A673 (cell line): ENCODE data around the gene SOX10. TPM values are rescaled to one million over a fixed set of nuclear protein-coding genes. Genes with fewer than 3 reads are reported as not detected.

ENCODE experiments used
- BruUV-seq: library from RNA; stranded (reverse); fragments of 400-500 nt; replicated peaks from 2 replicates; lab custom pipeline; 2021; lab: Mats Ljungman, UMichigan
- CTCF ChIA-PET: fragments of 300-600 bp; sonication (Branson Sonifier 250); formaldehyde crosslinking; loops from one replicate; lab custom pipeline; 2022; ENCODE audit warnings: antibody characterized with exemption; lab: Charles Lee
- POLR2A ChIA-PET: fragments of 300-600 bp; sonication (Branson Sonifier 250); formaldehyde crosslinking; loops from one replicate; lab custom pipeline; 2022; ENCODE audit warnings: antibody characterized with exemption; ENCODE audit not compliant: low non-redundant PET; lab: Charles Lee
- DNase-seq: peaks from one replicate; pipeline ENCODE4 v3.0.0-alpha.2; 2015; ENCODE audit warnings: low spot score
- H3K27ac ChIP-seq: fragments of 200-600 bp; sonication (generic); 2 replicates; pipeline ENCODE4 v1.5.1; 2016; ENCODE audit warnings: mixed run types, low read depth, mild to moderate bottlenecking, mixed read lengths, antibody characterized with exemption, low read length; ENCODE audit not compliant: poor library complexity, severe bottlenecking
- H3K27me3 ChIP-seq: fragments of 200-600 bp; sonication (generic); replicated peaks from 2 replicates; pipeline ENCODE4 v1.6.1; 2017; ENCODE audit warnings: mixed run types, low read depth, mild to moderate bottlenecking, mixed read lengths, antibody characterized with exemption, low read length; ENCODE audit not compliant: insufficient read depth, poor library complexity
- H3K36me3 ChIP-seq: fragments of 200-600 bp; sonication (generic); 2 replicates; pipeline ENCODE4 v1.6.1; 2016; ENCODE audit warnings: mixed run types, mild to moderate bottlenecking, mixed read lengths, antibody characterized with exemption, low read length; ENCODE audit not compliant: insufficient read depth, poor library complexity, severe bottlenecking
- H3K4me1 ChIP-seq: fragments of 200-600 bp; sonication (generic); 2 replicates; pipeline ENCODE4 v1.6.1; 2017; ENCODE audit warnings: mixed run types, mild to moderate bottlenecking, mixed read lengths, antibody characterized with exemption, low read length; ENCODE audit not compliant: insufficient read depth, poor library complexity, severe bottlenecking
- H3K4me3 ChIP-seq: fragments of 200-600 bp; sonication (generic); 2 replicates; pipeline ENCODE4 v1.5.1; 2016; ENCODE audit warnings: low read depth, mixed run types, mild to moderate bottlenecking, mixed read lengths, low read length; ENCODE audit not compliant: poor library complexity, severe bottlenecking
- H3K9me3 ChIP-seq: fragments of 200-600 bp; sonication (generic); 2 replicates; pipeline ENCODE4 v1.6.1; 2016; ENCODE audit warnings: mixed run types, low read depth, mild to moderate bottlenecking, mixed read lengths, antibody characterized with exemption, low read length; ENCODE audit not compliant: poor library complexity, severe bottlenecking
- CTCF ChIP-seq: fragments of 300-800, 200-600 bp; sonication (generic); conservative IDR thresholded peaks from 2 replicates; pipeline ENCODE4 v1.5.1; 2017; ENCODE audit warnings: low read depth, mild to moderate bottlenecking, antibody characterized with exemption, low read length, moderate library complexity, mixed read lengths
- EZH2 ChIP-seq: fragments of 200-600 bp; sonication (generic); IDR thresholded peaks from 2 replicates; pipeline ENCODE4 v1.6.1; 2017; ENCODE audit warnings: borderline replicate concordance, low read depth, mild to moderate bottlenecking, mixed read lengths, antibody characterized with exemption, low read length; ENCODE audit not compliant: poor library complexity, severe bottlenecking
- intact Hi-C: fragments of 100-400 bp; cut with micrococcal nuclease; formaldehyde crosslinking; loops from one replicate; pipeline ENCODE4 v1.10.0; 2022; ENCODE audit not compliant: unreplicated experiment
- total RNA-seq: library from RNA; stranded (reverse); gene quantifications from 2 replicates; pipeline ENCODE4 v1.2.3, GENCODE V29; 2021

SOX10 gene
- total RNA-seq, 1 experiment from 2014 or later = not detected

- DNase-seq = no peak
- H3K27me3 ChIP-seq = no peaks in the 10 kb centered on the region
- H3K27ac ChIP-seq = no peak overlapping the region
- ChIA-PET POLR2A (no interaction called here), CTCF (no interaction called here)
- no TSS peak for BruUV-seq
- no peaks in the 10 kb centered on the region for H3K9me3 ChIP-seq
- H3K36me3 ChIP-seq = no peaks in the 10 kb centered on the region
- H3K4me1 ChIP-seq = no peaks in the 10 kb centered on the region
- intact Hi-C loops = no loop called here
- H3K4me3 ChIP-seq = no peak overlapping the region
- TF ChIP-seq CTCF = no peak
- no peak for TF ChIP-seq EZH2
Observed at GRCh38 chr22:38017939-38018885, 33.9 kb upstream of the SOX10 start.

GRCh38 chr22:38017272-38017920 lies 33.0 kb upstream of the SOX10 start:
- CTCF ChIA-PET = no interaction called here
- BruUV-seq = no TSS peak
- no peaks in the 10 kb centered on the region for H3K27me3 ChIP-seq
- no peaks in the 10 kb centered on the region for H3K4me1 ChIP-seq
- DNase-seq = peak; percentile 37
- H3K27ac ChIP-seq = no peak overlapping the region
- POLR2A ChIA-PET = no interaction called here
- no peak overlapping the region for H3K4me3 ChIP-seq
- no peak for TF ChIP-seq CTCF
- TF ChIP-seq EZH2 = no peak
- H3K36me3 ChIP-seq = no peaks in the 10 kb centered on the region
- H3K9me3 ChIP-seq = no peaks in the 10 kb centered on the region
- intact Hi-C loops = no loop called here

DNA sequence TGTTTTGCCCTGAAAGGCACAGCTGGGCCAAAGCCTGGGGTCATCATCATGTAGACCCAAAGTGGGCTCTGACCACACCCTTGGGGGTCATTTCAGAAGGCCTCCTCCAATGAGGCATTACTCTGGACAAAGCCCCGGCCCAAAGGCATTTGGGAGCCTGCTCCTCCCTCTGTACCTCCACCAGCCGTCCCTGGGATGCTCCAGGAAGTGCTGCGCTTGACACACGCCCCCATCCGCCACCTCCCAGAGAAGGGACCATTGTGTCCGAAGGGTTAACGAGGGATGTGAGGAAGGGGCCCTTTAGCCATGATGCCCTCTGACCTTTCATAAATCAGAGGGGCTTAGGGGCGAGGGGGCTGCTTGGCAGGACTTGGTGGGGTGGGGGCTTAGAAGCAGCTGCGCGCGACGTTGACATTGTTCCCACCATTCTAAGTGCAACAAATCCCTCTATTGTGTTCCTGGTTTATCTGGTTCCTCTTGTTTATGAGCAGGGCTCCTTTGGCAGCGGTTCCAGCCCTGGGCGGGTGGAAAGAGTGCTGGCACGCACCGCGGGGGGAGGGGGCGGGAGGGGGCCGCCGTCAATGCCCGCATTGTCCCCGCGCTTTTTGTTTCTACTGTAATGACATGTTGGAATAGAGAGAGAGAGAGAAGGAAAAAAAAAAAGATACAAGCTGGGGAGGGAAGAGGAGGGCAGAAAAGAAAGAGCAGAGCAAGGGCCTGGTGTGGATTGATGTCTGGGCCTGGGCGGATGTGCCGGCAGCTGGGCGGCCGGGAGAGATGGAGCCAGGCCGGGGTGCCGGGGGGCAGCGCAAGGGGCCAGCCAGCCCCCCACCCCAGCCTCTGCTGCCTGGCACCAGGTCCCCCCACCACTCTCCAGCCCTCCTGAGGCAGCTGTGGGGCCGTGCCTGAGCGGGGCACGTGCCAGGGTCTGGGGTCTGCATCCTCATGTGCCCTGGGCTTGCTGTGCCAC lies 32.1 kb upstream of the SOX10 start:
- TF ChIP-seq CTCF = no peak
- TF ChIP-seq EZH2 = no peak
- CTCF ChIA-PET = no interaction called here
- DNase-seq = peak; percentile 43
- POLR2A ChIA-PET = no interaction called here
- BruUV-seq = no TSS peak
- H3K4me3 ChIP-seq = no peak overlapping the region
- H3K36me3 ChIP-seq = no peaks in the 10 kb centered on the region
- H3K27ac ChIP-seq = no peak overlapping the region
- intact Hi-C loops = no loop called here
- no peaks in the 10 kb centered on the region for H3K4me1 ChIP-seq
- H3K27me3 ChIP-seq = no peaks in the 10 kb centered on the region
- no peaks in the 10 kb centered on the region for H3K9me3 ChIP-seq
